Suprapubic skin (tissue), 4 donors: ENCODE results near the gene SLC49A3. TPM values are rescaled to one million over a fixed set of nuclear protein-coding genes. Genes with fewer than 3 reads are reported as not detected.
"Not testable (repeated sequence)": the region's sequence is repeated elsewhere in the genome, so short reads cannot be mapped to it uniquely, and the experiment has no call there.

Experiments used
- DNase-seq, 2 donors: peaks; one replicate each; pipeline ENCODE4 v3.0.0-alpha.2; 2019; ENCODE audit warnings: low spot score in 2 of 2
- H3K27ac ChIP-seq: fragments of 200-600 bp; sonication (generic); one replicate; pipeline ENCODE4 v1.5.1; 2019
- H3K27me3 ChIP-seq: fragments of 200-600 bp; sonication (generic); one replicate; pipeline ENCODE4 v1.5.1; 2019
- H3K36me3 ChIP-seq: fragments of 200-600 bp; sonication (generic); one replicate; pipeline ENCODE4 v1.5.1; 2019
- H3K4me1 ChIP-seq: fragments of 200-600 bp; sonication (generic); one replicate; pipeline ENCODE4 v1.5.1; 2019
- H3K4me3 ChIP-seq: fragments of 200-600 bp; sonication (generic); one replicate; pipeline ENCODE4 v1.5.1; 2019; ENCODE audit warnings: mild to moderate bottlenecking
- H3K9me3 ChIP-seq: fragments of 200-600 bp; sonication (generic); one replicate; pipeline ENCODE4 v1.5.1; 2019
- EP300 ChIP-seq: sonication (generic); formaldehyde crosslinking; IDR thresholded peaks from one replicate; pipeline ENCODE4 v1.6.1; 2017; ENCODE audit warnings: antibody characterized with exemption
- POLR2A ChIP-seq, 2 donors: fragments of 450-650 bp; IDR thresholded peaks; one replicate each; pipeline ENCODE4 v1.6.1; 2017; ENCODE audit warnings: antibody characterized with exemption in 2 of 2, mild to moderate bottlenecking in 2 of 2, moderate library complexity in 2 of 2
- POLR2AphosphoS5 ChIP-seq, 3 donors: sonication (generic); formaldehyde crosslinking; IDR thresholded peaks; one replicate each; pipeline ENCODE4 v1.6.1; 2017; ENCODE audit warnings: antibody characterized with exemption in 3 of 3
- WGBS: methylation state at CpG from one replicate; pipeline ENCODE4 v1.1.5; 2018; 5-methylcytosine and 5-hydroxymethylcytosine counted together
- total RNA-seq, 4 donors: library from RNA; depleted of rRNA; stranded (reverse); fragments of >200 nt; gene quantifications; one replicate each; pipeline ENCODE4 v1.1.0, GENCODE V29; 2016
- TF ChIP-seq, protein P1 (sequence below), 2 donors: fragments of 200-600 bp in 1 of 2; fragments of 450-650 bp in 1 of 2; sonication (generic) in 1 of 2; IDR thresholded peaks; one replicate each; pipeline ENCODE4 v1.5.1; 2016 to 2019; ENCODE audit warnings: antibody characterized with exemption in 2 of 2, mild to moderate bottlenecking in 1 of 2, moderate library complexity in 1 of 2

Gene SLC49A3
- total RNA-seq, 4 donors from 2014 or later = 8.9 to 21.1 (median 17.4) TPM

DNA sequence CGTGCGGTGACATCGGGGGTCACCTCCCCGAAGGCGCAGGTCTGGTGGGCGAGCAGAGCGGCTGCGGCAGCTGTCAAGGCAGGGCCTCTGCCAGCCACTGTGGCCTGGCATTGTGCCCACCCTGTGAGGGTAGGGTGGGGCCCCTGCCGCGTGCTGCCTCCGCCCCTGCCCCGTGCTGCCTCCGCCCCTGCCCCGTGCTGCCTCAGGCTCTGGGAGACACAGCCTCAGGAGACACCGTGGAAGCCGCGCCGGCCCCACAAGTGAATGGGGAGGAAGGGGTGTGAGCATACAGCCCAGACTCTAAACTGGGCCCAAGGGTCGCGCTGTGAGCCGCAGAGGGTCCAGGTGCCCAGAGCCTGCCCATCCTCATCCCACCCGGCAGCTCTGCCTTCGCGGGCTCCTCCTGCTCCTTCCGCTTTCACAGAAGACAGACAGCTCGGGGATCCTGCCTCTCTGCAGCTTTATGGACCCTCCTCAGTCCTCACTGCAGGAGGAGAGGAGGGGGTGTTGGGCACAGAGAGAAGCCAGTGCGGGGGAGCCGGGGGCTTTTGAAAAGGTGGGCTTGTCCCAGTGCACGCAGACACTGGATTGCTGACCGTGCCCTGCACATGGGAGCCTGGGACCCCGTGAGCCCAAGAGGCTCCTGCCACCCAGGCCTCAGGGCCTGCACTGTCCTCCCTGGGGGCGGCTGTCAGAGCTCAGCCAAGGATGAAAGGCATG lies 44.1 kb upstream of the SLC49A3 start:
- no peak for DNase-seq
- H3K27ac ChIP-seq = no peak overlapping the region
- no peaks in the 10 kb centered on the region for H3K27me3 ChIP-seq
- H3K4me3 ChIP-seq = no peak overlapping the region
- TF ChIP-seq, protein P1, sequence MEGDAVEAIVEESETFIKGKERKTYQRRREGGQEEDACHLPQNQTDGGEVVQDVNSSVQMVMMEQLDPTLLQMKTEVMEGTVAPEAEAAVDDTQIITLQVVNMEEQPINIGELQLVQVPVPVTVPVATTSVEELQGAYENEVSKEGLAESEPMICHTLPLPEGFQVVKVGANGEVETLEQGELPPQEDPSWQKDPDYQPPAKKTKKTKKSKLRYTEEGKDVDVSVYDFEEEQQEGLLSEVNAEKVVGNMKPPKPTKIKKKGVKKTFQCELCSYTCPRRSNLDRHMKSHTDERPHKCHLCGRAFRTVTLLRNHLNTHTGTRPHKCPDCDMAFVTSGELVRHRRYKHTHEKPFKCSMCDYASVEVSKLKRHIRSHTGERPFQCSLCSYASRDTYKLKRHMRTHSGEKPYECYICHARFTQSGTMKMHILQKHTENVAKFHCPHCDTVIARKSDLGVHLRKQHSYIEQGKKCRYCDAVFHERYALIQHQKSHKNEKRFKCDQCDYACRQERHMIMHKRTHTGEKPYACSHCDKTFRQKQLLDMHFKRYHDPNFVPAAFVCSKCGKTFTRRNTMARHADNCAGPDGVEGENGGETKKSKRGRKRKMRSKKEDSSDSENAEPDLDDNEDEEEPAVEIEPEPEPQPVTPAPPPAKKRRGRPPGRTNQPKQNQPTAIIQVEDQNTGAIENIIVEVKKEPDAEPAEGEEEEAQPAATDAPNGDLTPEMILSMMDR (IDR thresholded peaks at IDR 0.05) = no peak
- TF ChIP-seq POLR2AphosphoS5 (IDR thresholded peaks at IDR 0.05) (no peak), EP300 (no peak), POLR2A (IDR thresholded peaks at IDR 0.05) (no peak)
- H3K9me3 ChIP-seq = no peaks in the 10 kb centered on the region
- peaks cover 71% of the 10 kb centered on the region for H3K36me3 ChIP-seq
- no peaks in the 10 kb centered on the region for H3K4me1 ChIP-seq
- 80% methylated on average over 1 of the region's 32 CpGs for WGBS

DNA sequence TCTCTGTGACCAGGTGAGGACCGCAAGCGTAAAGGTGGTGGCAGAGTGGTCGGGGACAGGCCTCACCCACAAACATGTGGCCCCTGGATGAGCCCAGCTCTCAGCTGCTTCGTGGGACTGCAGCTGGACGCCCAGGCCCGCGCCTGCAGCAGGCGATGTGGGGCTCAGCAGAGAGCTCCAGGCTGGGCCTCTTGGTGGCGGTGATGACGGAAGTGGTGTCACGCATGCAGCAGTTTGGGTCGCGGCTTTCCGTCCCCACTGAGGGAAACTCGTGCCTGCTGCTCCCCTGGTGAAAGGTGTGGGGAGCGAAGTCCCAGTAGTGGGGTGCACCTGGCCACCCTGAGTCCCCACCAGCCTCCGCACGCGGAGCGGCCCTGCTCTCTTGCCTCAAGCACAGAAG lies 43.5 kb upstream of the SLC49A3 start:
- no peak overlapping the region for H3K4me3 ChIP-seq
- H3K36me3 ChIP-seq = peaks cover 65% of the 10 kb centered on the region
- WGBS = 100% methylated on average over 1 of the region's 20 CpGs
- TF ChIP-seq POLR2AphosphoS5 (IDR thresholded peaks at IDR 0.05) = no peak
- TF ChIP-seq, protein P1 (IDR thresholded peaks at IDR 0.05) = no peak
- no peak for TF ChIP-seq POLR2A (IDR thresholded peaks at IDR 0.05)
- TF ChIP-seq EP300 = no peak
- H3K27me3 ChIP-seq = no peaks in the 10 kb centered on the region
- H3K9me3 ChIP-seq = no peaks in the 10 kb centered on the region
- peaks cover 2% of the 10 kb centered on the region for H3K4me1 ChIP-seq
- DNase-seq = no peak
- no peak overlapping the region for H3K27ac ChIP-seq

DNA sequence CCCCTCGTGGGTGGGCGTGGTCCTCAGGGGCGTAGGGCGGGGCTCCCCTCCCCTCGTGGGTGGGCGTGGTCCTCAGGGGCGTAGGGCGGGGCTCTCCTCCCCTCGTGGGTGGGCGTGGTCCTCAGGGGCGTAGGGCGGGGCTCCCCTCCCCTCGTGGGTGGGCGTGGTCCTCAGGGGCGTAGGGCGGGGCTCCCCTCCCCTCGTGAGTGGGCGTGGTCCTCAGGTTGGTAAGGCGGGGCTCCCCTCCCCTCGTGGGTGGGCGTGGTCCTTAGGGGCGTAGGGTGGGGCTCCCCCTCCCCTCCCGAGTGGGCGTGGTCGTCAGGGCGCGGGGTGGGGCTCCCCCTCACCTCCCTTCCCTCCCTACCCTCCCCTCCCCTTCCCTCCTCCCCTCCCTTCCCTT lies 43.0 kb upstream of the SLC49A3 start:
- DNase-seq, H3K27ac ChIP-seq, H3K4me3 ChIP-seq, H3K27me3 ChIP-seq, H3K9me3 ChIP-seq, H3K4me1 ChIP-seq: not testable (repeated sequence)
- H3K36me3 ChIP-seq = peaks cover 62% of the 10 kb centered on the region
- WGBS = no CpG with 5 or more reads among the region's 27 CpGs

DNA sequence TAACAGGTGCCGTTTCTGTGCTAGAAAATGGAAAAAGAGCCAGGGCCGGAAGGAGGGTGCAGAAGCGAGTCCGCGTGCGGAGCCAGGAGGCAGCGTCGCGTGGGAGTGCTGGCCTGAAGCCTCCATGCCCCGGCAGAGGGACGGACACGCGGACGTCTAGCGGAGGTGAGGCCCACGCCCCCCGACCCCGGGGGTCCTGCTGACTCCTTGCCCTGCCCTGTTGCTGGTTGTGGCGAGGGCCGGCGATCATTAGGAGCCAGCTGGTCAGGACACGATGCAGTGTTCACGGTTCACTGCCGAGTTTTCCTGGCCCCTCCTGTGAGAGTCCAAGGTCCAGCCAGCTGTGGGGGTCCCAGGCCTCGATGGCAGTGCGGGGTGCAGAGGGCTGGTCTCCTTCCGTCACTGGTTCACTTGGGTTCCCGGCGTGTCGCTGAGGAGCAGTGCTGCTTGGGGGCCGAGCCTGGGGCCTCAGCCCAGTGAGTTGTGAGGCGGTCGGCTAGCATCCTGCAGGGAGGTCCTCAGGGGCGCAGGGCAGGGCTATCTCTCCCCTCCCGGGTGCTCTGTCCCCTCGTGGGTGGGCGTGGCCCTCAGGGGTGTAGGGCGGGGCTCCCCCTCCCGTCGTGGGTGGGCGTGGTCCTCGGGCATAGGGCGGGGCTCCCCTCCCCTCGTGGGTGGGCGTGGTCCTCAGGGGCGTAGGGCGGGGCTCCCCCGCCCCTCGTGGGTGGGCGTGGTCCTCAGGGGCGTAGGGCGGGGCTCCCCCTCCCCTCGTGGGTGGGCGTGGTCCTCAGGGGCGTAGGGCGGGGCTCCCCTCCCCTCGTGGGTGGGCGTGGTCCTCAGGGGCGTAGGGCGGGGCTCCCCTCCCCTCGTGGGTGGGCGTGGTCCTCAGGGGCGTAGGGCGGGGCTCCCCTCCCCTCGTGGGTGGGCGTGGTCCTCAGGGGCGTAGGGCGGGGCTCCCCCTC lies 42.3 kb upstream of the SLC49A3 start:
- not testable (repeated sequence) for H3K27me3 ChIP-seq, H3K27ac ChIP-seq, H3K4me3 ChIP-seq, H3K9me3 ChIP-seq, DNase-seq
- 94% methylated on average over 22 of the region's 68 CpGs for WGBS
- Histone ChIP-seq H3K4me1 (peaks cover 10% of the 10 kb centered on the region), H3K36me3 (peaks cover 57% of the 10 kb centered on the region)

DNA sequence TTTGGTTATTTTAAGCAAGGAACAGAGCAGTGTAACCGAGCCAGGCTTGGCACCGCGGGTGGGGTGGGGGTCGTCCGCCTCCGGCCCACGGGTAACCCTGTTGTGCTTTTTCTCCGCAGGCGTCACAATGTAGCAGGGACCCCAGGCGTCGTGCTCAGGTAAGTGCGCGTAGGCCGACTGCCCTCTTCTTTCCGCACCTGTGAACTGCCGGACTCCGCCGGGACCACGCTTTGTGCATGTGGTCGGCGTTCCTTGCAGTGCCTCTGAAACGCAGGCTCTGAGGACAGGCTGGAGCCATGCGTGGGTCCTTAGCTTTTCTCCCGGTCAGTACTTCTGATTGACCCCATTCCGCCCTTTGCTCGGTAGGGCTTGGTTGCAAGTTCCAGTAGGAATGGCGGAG lies 41.6 kb upstream of the SLC49A3 start:
- Histone ChIP-seq H3K27me3 (no peaks in the 10 kb centered on the region), H3K4me1 (peaks cover 16% of the 10 kb centered on the region), H3K27ac (no peak overlapping the region), H3K9me3 (no peaks in the 10 kb centered on the region), H3K4me3 (no peak overlapping the region), H3K36me3 (peaks cover 50% of the 10 kb centered on the region)
- 96% methylated on average over 15 of the region's 27 CpGs for WGBS
- no peak for TF ChIP-seq EP300
- no peak for TF ChIP-seq POLR2A (IDR thresholded peaks at IDR 0.05)
- no peak for TF ChIP-seq POLR2AphosphoS5 (IDR thresholded peaks at IDR 0.05)
- TF ChIP-seq, protein P1 (IDR thresholded peaks at IDR 0.05) = no peak
- no peak for DNase-seq
